KOPT-K1 (cell line): ENCODE measurements around the gene GNG7.
"Not testable (repeated sequence)": the region's sequence is repeated elsewhere in the genome, so short reads cannot be mapped to it uniquely, and the experiment has no call there.

Experiments used
- H3K27ac ChIP-seq: fragments of 200-600 bp; sonication (generic); 2 replicates; pipeline ENCODE4 v1.5.1; 2016; ENCODE audit warnings: antibody characterized with exemption, mild to moderate bottlenecking, low read depth, low read length; ENCODE audit not compliant: poor library complexity, severe bottlenecking
- H3K36me3 ChIP-seq: fragments of 200-600 bp; sonication (generic); 2 replicates; pipeline ENCODE4 v1.5.1; 2017; ENCODE audit warnings: antibody characterized with exemption, mild to moderate bottlenecking, low read length, moderate library complexity; ENCODE audit not compliant: insufficient read depth
- H3K9me3 ChIP-seq: fragments of 200-600 bp; sonication (generic); 2 replicates; pipeline ENCODE4 v1.5.1; 2017; ENCODE audit warnings: antibody characterized with exemption, low read length, mild to moderate bottlenecking; ENCODE audit not compliant: insufficient read depth, poor library complexity, severe bottlenecking

Gene GNG7

GRCh38 chr19:2719920-2720776 lies 17.7 kb upstream of the GNG7 start:
- Histone ChIP-seq H3K9me3 (peaks cover 7% of the 10 kb centered on the region), H3K27ac (no peak overlapping the region), H3K36me3 (no peaks in the 10 kb centered on the region)

GRCh38 chr19:2719232-2719735 lies 16.8 kb upstream of the GNG7 start:
- H3K36me3 ChIP-seq, result no peaks in the 10 kb centered on the region
- H3K27ac ChIP-seq, result no peak overlapping the region
- H3K9me3 ChIP-seq, result peaks cover 13% of the 10 kb centered on the region

GRCh38 chr19:2717638-2718541 lies 15.4 kb upstream of the GNG7 start:
- Histone ChIP-seq H3K27ac (no peak overlapping the region), H3K36me3 (no peaks in the 10 kb centered on the region)

GRCh38 chr19:2716722-2717637 lies 14.5 kb upstream of the GNG7 start:
- Histone ChIP-seq H3K9me3 (peaks cover 13% of the 10 kb centered on the region), H3K27ac (no peak overlapping the region), H3K36me3 (no peaks in the 10 kb centered on the region)

More at GRCh38 chr19:2717638-2718541, 15.4 kb upstream of the GNG7 start:
- H3K9me3 ChIP-seq, result peaks cover 13% of the 10 kb centered on the region

GRCh38 chr19:2716275-2716650 lies 13.8 kb upstream of the GNG7 start:
- Histone ChIP-seq H3K27ac (no peak overlapping the region), H3K36me3 (no peaks in the 10 kb centered on the region), H3K9me3 (peaks cover 13% of the 10 kb centered on the region)

DNA sequence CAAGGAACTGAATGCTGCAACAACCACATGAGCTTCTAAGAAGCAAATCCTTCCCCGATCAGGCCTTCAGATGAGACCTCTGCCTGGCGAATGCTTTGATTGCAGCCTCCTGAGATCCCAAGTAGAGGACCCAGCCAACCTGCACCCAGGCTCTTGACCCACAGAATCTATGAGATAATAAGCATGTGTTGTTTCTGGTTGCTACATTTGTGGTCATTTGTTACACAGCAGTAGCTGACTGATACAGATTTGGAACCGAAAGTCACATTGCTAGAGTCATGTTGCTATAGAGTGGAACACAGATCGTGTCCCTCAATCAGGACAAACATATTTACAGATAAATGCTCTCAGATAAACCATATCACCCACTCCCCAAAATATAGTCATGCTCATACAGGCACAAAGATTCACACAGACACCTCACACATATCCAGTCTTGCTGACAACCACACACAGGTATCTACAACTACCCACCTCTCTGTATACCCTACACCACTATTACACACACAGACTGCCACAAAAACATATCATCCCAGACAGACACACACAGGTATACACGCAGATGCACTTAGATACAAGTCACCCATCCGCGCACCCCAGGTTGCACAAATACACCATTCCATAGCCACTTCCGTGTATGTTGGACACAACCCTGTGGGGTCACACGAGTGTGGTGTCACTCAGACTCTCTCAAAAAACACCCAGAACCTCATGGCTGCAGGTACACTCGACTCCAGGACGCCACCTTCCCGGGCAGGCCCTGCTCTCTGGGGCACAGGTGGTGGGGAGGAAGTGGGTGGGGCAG lies 13.2 kb upstream of the GNG7 start:
- H3K36me3 ChIP-seq, result no peaks in the 10 kb centered on the region

GRCh38 chr19:2714531-2715269 lies 12.2 kb upstream of the GNG7 start:
- H3K36me3 ChIP-seq, result no peaks in the 10 kb centered on the region
- peaks cover 13% of the 10 kb centered on the region for H3K9me3 ChIP-seq
- H3K27ac ChIP-seq, result no peak overlapping the region

More for the DNA sequence above, 13.2 kb upstream of the GNG7 start:
- Histone ChIP-seq H3K27ac (no peak overlapping the region), H3K9me3 (peaks cover 13% of the 10 kb centered on the region)

DNA sequence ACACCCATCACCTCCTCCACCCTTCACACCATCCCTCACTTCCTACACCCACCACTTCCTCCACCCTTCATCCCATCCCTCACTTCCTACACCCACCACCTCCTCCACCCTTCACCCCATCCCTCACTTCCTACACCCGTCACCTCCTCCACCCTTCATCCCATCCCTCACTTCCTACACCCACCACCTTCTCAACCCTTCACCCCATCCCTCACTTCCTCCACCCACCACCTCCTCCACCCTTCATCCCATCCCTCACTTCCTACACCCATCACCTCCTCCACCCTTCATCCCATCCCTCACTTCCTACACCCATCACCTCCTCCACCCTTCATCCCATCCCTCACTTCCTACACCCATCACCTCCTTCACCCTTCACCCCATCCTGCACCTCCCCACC lies 11.6 kb upstream of the GNG7 start:
- H3K27ac ChIP-seq, H3K36me3 ChIP-seq: not testable (repeated sequence)
- H3K9me3 ChIP-seq, result peaks cover 13% of the 10 kb centered on the region

DNA sequence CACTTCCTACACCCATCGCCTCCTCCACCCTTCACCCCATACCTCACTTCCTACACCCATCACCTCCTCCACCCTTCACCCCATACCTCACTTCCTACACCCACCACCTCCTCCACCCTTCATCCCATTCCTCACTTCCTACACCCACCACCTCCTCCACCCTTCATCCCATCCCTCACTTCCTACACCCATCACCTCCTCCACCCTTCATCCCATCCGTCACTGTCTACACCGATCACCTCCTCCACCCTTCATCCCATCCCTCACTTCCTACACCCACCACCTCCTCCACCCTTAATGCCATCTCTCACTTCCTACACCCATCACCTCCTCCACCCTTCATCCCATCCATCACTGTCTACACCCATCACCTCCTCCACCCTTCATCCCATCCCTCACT lies 10.7 kb upstream of the GNG7 start:
- not testable (repeated sequence) for H3K27ac ChIP-seq, H3K36me3 ChIP-seq
- peaks cover 13% of the 10 kb centered on the region for H3K9me3 ChIP-seq

DNA sequence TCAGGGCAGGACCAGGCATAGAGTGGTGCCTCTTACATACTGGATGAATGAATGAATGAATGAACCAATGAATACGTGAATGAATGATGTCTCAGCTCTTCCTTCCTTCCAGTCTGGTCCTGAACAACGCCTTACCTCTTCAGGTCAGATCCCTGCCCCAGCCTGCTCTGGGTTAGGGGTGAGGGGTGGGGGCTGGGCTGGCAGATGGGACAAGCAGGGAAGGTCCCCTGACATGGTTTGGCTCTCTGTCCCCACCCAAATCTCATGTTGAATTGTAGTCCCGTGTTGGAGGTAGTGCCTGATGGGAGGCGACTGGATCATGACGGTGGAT lies 9.3 kb upstream of the GNG7 start:
- Histone ChIP-seq H3K27ac (no peak overlapping the region), H3K36me3 (no peaks in the 10 kb centered on the region), H3K9me3 (peaks cover 13% of the 10 kb centered on the region)

DNA sequence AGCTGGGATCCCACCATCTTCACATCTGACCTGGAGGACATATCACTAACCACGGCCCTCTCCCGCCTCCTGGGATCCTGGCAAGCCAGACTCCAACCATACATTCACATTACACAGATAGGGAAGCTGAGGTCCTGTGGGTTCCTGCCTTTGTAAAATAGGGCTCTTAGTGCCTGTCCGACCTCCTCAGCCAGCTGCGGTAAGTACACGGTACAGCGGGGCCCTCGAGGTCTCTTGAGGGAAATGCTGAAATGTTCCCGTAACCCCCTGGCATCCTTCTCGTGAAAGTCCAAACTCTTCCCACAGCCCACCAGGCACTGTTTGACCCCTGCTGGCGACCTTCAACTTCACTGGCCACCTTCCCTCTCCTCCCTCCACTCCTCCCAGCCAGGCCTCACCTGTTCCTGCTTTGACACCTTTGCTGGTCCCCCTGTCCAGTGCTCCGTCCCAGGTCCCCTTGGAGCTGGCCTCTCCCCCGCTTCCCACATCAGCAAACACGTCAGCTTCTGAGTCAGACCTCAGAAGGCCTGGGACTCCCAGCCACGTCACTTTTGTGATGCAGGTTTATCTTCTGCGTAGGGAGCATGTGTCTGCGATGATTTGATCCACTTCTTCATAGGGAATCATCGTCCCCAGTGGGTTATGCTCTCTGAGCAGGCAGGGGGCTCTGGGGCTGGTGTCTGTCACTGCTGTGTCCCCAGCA lies 8.8 kb upstream of the GNG7 start:
- no peaks in the 10 kb centered on the region for H3K36me3 ChIP-seq
- H3K27ac ChIP-seq, result no peak overlapping the region
- peaks cover 13% of the 10 kb centered on the region for H3K9me3 ChIP-seq

- H3K9me3 ChIP-seq, result no peaks in the 10 kb centered on the region
- no peak overlapping the region for H3K27ac ChIP-seq
- no peaks in the 10 kb centered on the region for H3K36me3 ChIP-seq
Measured at GRCh38 chr19:2706251-2706650, 3.8 kb upstream of the GNG7 start.

DNA sequence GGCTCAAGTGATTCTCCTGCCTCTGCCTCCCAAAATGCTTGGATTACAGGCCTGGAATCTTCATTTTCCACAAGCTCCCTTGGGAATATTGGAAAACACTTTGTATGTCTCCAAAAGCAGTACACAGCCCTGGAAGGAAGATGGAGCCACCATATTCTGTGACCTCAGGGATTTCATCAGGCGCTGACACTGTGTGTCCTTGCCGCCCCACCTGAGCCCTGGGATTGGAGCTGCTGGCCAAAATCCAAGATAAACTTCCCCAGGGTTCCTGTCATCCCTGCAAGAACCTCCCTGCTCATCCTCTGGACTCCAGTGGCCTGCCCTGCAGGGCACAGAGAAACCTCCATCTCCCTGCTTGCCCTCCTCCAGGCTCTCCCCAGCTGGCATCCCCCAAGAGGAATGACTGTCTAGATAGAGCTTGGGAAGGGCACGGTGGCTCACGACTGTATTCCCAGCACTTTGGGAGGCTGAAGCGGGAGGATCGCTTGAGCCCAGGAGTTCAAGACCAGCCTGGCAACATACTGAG lies 1.3 kb upstream of the GNG7 start:
- Histone ChIP-seq H3K36me3 (no peaks in the 10 kb centered on the region), H3K27ac (no peak overlapping the region)

More for the DNA sequence above, 1.3 kb upstream of the GNG7 start:
- no peaks in the 10 kb centered on the region for H3K9me3 ChIP-seq
